Measurements from ENCODE around the gene MRTFA.
"Not testable (repeated sequence)": the region's sequence is repeated elsewhere in the genome, so short reads cannot be mapped to it uniquely, and the experiment has no call there.

The MRTFA gene

DNA sequence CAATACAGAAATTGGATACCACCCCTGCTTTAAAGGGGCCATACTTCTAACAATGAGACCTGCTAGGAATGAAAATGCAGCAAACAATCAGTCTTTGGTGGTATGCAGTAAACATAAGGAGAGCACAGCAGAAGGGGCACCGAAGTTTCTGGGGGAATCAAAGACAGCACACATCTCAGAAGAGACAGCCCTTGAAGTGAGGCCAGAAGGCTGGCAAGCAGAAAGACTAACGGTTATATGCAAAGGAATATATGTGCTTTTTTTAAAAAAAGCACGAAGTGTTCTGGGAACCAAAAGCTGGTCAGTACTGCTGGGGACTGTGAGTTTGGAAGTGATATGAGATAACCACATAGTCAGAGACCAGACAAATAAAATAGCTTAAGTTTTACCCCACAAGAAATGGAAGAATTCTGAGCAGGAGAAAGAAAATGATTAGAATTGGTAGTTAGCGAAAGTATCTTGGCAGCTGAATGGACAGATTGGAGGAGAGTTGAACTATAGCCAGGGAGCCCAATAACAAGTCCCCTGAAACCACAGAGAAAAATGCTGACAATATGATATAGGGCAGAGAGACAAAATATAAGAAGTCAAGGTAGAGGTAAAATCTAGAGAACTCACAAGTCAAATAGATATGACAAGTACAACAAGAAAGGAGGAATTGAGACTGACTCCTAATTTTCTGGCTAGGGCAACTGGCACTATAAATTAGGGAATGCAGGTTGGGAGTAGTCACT is 125.7 kb downstream of the MRTFA start:
- TF ChIP-seq POU2F2 (IDR thresholded peaks at IDR 0.05; ENCODE audit: low read depth, low read length) (no peak), POLR2A (IDR thresholded peaks at IDR 0.05; ENCODE audit: low read depth, low read length) (no peak), PAX5 (IDR thresholded peaks at IDR 0.05; ENCODE audit: insufficient read depth, low read length, severe bottlenecking) (no peak), SPI1 (IDR thresholded peaks at IDR 0.05; ENCODE audit: low read depth, low read length) (no peak), TAF1 (IDR thresholded peaks at IDR 0.05; ENCODE audit: low read depth, low read length) (no peak), POLR2AphosphoS5 (IDR thresholded peaks at IDR 0.05; ENCODE audit: low read depth, low read length) (no peak)
- DNase-seq (ENCODE audit: insufficient read length, low spot score), result no peak
- no peak for FAIRE-seq

- DNase-seq (ENCODE audit: insufficient read length, low spot score) (no peak), FAIRE-seq (no peak)
Observed at GRCh38 chr22:40509401-40510134, 127.0 kb downstream of the MRTFA start.

DNA sequence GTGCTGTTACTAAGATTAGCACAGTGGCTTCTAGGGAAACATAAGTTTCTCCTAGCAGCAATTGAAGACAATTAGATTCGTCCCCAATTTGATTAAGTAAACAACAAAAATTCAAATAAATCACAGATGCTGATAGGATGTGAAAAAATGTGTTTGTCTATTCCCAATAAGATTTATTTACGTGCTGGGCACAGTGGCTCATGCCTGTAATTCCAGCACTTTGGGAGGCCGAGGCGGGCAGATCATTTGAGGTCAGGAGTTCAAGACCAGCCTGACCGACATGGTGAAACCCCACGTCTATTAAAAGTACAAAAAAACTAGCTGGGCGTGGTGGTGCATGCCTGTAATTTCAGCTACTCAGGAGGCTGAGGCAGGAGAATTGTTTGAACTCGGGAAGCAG is 128.5 kb downstream of the MRTFA start:
- not testable (repeated sequence) for DNase-seq (ENCODE audit: insufficient read length, low spot score); FAIRE-seq

More at GRCh38 chr22:40509401-40510134, 127.0 kb downstream of the MRTFA start:
- no peak for TF ChIP-seq POLR2A (IDR thresholded peaks at IDR 0.05; ENCODE audit: low read depth, low read length)
- TF ChIP-seq POU2F2 (IDR thresholded peaks at IDR 0.05; ENCODE audit: low read depth, low read length), result no peak
- TF ChIP-seq POLR2AphosphoS5 (IDR thresholded peaks at IDR 0.05; ENCODE audit: low read depth, low read length), result no peak
- no peak for TF ChIP-seq TAF1 (IDR thresholded peaks at IDR 0.05; ENCODE audit: low read depth, low read length)
- TF ChIP-seq PAX5 (IDR thresholded peaks at IDR 0.05; ENCODE audit: insufficient read depth, low read length, severe bottlenecking), result no peak

GRCh38 chr22:40507491-40507890 is 129.0 kb downstream of the MRTFA start:
- DNase-seq (ENCODE audit: insufficient read length, low spot score), result no peak
- TF ChIP-seq SPI1 (IDR thresholded peaks at IDR 0.05; ENCODE audit: low read depth, low read length) (no peak), PAX5 (IDR thresholded peaks at IDR 0.05; ENCODE audit: insufficient read depth, low read length, severe bottlenecking) (no peak), POLR2AphosphoS5 (IDR thresholded peaks at IDR 0.05; ENCODE audit: low read depth, low read length) (no peak), POLR2A (IDR thresholded peaks at IDR 0.05; ENCODE audit: low read depth, low read length) (no peak), TAF1 (IDR thresholded peaks at IDR 0.05; ENCODE audit: low read depth, low read length) (no peak), POU2F2 (IDR thresholded peaks at IDR 0.05; ENCODE audit: low read depth, low read length) (no peak)

GRCh38 chr22:40506762-40507161 is 129.8 kb downstream of the MRTFA start:
- FAIRE-seq (peak; percentile 45), DNase-seq (ENCODE audit: insufficient read length, low spot score) (no peak)
- TF ChIP-seq TAF1 (IDR thresholded peaks at IDR 0.05; ENCODE audit: low read depth, low read length) (no peak), SPI1 (IDR thresholded peaks at IDR 0.05; ENCODE audit: low read depth, low read length) (no peak)

More at GRCh38 chr22:40507491-40507890, 129.0 kb downstream of the MRTFA start:
- FAIRE-seq, result no peak

DNA sequence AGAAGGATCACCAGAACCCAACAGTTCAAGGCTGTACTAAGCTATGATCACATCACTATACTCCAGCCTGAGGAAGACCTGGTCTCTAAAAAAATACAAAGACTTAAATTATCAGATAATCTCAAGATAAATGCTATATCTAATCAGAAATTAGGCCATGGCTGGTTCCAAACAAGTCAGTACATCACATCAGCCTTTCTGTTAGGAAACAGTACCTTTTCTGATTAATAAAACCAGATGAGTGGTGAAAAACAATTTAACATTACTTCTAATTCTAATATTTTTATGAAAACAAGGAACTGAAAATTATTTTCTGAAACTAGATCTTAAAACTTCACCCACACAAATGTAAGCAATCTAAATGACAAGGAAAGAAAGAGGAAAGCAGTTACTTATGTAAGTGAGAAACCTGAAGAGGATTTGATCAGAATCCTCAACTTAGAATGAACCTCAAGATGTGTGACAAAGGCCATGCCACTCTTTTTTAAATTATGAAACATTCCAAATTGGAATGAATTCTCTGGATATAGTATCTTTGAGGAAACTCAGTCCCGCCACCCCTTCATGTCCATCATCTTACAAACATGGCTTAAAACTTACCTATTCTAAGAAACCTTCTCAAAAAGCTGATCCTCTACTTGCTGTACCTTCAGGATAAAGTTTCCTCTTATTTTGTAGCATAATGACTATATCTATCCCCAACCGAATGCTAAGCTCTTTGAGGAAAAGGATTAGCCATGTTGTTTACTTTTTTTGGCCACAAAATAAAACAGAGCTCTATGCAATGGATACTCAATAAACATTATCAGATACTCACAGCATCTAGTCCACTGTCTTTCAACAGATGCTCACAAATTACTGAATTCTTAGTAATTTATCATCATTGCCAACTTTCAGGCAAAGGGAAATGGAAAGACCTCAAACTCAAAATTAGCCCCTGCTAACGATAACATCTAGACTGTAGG is 132.0 kb downstream of the MRTFA start:
- no peak for FAIRE-seq

DNA sequence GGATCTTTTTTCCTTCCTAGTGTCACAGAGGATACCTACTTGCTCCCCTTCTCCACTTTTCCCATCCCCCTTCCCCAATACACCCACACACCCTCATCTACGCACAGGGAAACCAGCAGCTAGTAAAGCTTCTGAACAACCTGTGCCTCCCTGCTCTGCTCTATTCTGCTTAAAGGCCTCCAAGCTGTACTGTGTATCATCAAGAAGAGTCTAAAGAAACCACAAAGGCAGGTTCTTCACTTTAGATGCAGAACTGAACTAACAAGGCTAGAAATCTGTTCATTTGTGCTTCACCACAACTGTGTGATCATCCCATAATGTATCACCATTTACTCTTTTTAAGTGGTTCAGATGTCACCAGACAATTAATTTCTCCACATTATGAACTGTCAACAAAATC is 133.6 kb downstream of the MRTFA start:
- TF ChIP-seq POLR2AphosphoS5 (IDR thresholded peaks at IDR 0.05; ENCODE audit: low read depth, low read length) (no peak), PAX5 (IDR thresholded peaks at IDR 0.05; ENCODE audit: insufficient read depth, low read length, severe bottlenecking) (no peak), TAF1 (IDR thresholded peaks at IDR 0.05; ENCODE audit: low read depth, low read length) (no peak), POLR2A (IDR thresholded peaks at IDR 0.05; ENCODE audit: low read depth, low read length) (no peak), POU2F2 (IDR thresholded peaks at IDR 0.05; ENCODE audit: low read depth, low read length) (no peak), SPI1 (IDR thresholded peaks at IDR 0.05; ENCODE audit: low read depth, low read length) (no peak)
- no peak for FAIRE-seq
- DNase-seq (ENCODE audit: insufficient read length, low spot score), result no peak

More for the DNA sequence above, 132.0 kb downstream of the MRTFA start:
- DNase-seq (ENCODE audit: insufficient read length, low spot score), result no peak
- TF ChIP-seq SPI1 (IDR thresholded peaks at IDR 0.05; ENCODE audit: low read depth, low read length) (peak; percentile 69), PAX5 (IDR thresholded peaks at IDR 0.05; ENCODE audit: insufficient read depth, low read length, severe bottlenecking) (no peak)

GRCh38 chr22:40500465-40500786 is 136.1 kb downstream of the MRTFA start:
- not testable (repeated sequence) for DNase-seq (ENCODE audit: insufficient read length, low spot score); FAIRE-seq

GRCh38 chr22:40499209-40499623 is 137.3 kb downstream of the MRTFA start:
- FAIRE-seq (no peak), DNase-seq (ENCODE audit: insufficient read length, low spot score) (peak; percentile 15)
- TF ChIP-seq SPI1 (IDR thresholded peaks at IDR 0.05; ENCODE audit: low read depth, low read length) (peak; percentile 52), POLR2AphosphoS5 (IDR thresholded peaks at IDR 0.05; ENCODE audit: low read depth, low read length) (no peak)
